Activated naive CD8-positive, alpha-beta T cell treated with anti-CD3 and anti-CD28 coated beads, Interleukin-2, amount 50 U/mL, for 16 hours (primary cell): ENCODE data around the gene RC3H2.
"Not testable (repeated sequence)": the region's sequence is repeated elsewhere in the genome, so short reads cannot be mapped to it uniquely, and the experiment has no call there.

Experiments
- DNase-seq: peaks from one replicate; pipeline ENCODE4 v3.0.0-alpha.2; 2020; ENCODE audit warnings: low read depth, low spot score

RC3H2 gene

GRCh38 chr9:122846371-122846940, 58.7 kb downstream of the RC3H2 start:
- DNase-seq = no peak

- no peak for DNase-seq
Measured at GRCh38 chr9:122845116-122845515, 60.0 kb downstream of the RC3H2 start.

GRCh38 chr9:122844137-122844536, 61.0 kb downstream of the RC3H2 start:
- DNase-seq = no peak

GRCh38 chr9:122841501-122841900, 63.7 kb downstream of the RC3H2 start:
- no peak for DNase-seq

- DNase-seq = not testable (repeated sequence)
Measured at GRCh38 chr9:122838441-122838840, 66.7 kb downstream of the RC3H2 start.

GRCh38 chr9:122837266-122837850, 67.8 kb downstream of the RC3H2 start:
- DNase-seq = no peak

GRCh38 chr9:122835313-122835731, 69.8 kb downstream of the RC3H2 start:
- DNase-seq = no peak

- no peak for DNase-seq
Measured at GRCh38 chr9:122832194-122832593, 73.0 kb downstream of the RC3H2 start.

GRCh38 chr9:122828965-122829284, 76.2 kb downstream of the RC3H2 start:
- DNase-seq = not testable (repeated sequence)

GRCh38 chr9:122827761-122828093, 77.4 kb downstream of the RC3H2 start:
- DNase-seq = no peak

GRCh38 chr9:122822938-122823337, 82.2 kb downstream of the RC3H2 start:
- DNase-seq = no peak

- no peak for DNase-seq
Measured at GRCh38 chr9:122822056-122822455, 83.1 kb downstream of the RC3H2 start.

GRCh38 chr9:122821278-122821943, 83.7 kb downstream of the RC3H2 start:
- no peak for DNase-seq

- no peak for DNase-seq
Measured at GRCh38 chr9:122820490-122820845, 84.7 kb downstream of the RC3H2 start.

- DNase-seq = no peak
Measured at GRCh38 chr9:122819791-122820489, 85.2 kb downstream of the RC3H2 start.

- no peak for DNase-seq
Measured at GRCh38 chr9:122819326-122819725, 85.8 kb downstream of the RC3H2 start.

- DNase-seq = no peak
Measured at GRCh38 chr9:122816163-122816867, 88.8 kb downstream of the RC3H2 start.

- DNase-seq = no peak
Measured at GRCh38 chr9:122815544-122815943, 89.6 kb downstream of the RC3H2 start.

GRCh38 chr9:122814545-122814944, 90.6 kb downstream of the RC3H2 start:
- no peak for DNase-seq

GRCh38 chr9:122812736-122813135, 92.4 kb downstream of the RC3H2 start:
- no peak for DNase-seq

GRCh38 chr9:122810306-122810946, 94.7 kb downstream of the RC3H2 start:
- peak; percentile 52 for DNase-seq

- not testable (repeated sequence) for DNase-seq
Measured at GRCh38 chr9:122809261-122809660, 95.9 kb downstream of the RC3H2 start.
